Muscle of arm (tissue), 12 donors: ENCODE measurements around the gene KASH5. TPM values are rescaled to one million over a fixed set of nuclear protein-coding genes. Genes with fewer than 3 reads are reported as not detected.

Experiments
- DNase-seq: peaks from one replicate; pipeline ENCODE4 v3.0.0-alpha.2; 2013
- polyA plus RNA-seq, 12 donors: library from polyadenylated mRNA; unstranded; fragments of 120-200 nt; gene quantifications; one replicate each; pipeline ENCODE4 v1.2.1, GENCODE V29; 2013; ENCODE audit not compliant: insufficient read length in 12 of 12

The KASH5 gene
- polyA plus RNA-seq, 12 donors = 0.26 TPM; not detected in 11

DNA sequence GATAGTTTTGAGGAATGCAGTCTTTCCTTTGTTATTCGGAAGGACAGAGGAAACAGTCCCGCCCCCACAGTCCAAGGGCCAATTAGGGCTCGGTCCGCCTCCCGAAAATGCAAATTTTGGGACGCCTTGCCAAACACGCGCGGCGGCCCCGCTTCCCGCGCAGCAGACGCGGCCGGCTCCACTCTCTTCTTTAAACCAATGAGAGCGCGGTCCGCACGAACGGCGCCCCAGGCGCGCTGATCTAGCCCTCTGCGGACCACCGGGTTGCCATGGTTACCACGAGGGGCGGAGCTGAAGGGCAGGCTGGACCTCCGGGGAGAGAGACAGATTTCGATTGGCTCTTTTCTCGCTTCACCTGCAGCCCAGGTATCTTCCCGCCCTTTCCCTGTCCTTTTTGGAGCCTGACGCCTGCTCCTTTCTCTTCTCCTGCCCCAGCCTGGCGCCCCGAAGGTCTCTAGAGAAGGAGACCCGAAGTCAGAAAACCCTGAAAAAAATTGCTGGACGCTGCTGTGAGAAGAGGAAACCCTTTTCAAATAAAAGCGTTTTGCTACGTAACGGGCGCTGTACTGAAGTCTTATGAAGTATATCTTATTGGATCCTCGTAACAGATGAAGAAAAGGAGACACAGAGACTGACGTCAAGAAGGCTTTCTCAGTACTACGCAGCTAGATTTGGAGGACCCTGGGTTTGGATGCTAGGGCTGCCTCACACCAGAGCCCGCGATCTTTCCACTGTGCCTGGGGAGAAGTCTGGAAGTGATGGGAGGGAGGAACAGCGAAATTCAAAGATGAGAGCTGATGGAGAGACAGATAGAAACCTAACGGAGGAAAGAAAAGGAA is 33.2 kb downstream of the KASH5 start:
- DNase-seq = peak; percentile 65

DNA sequence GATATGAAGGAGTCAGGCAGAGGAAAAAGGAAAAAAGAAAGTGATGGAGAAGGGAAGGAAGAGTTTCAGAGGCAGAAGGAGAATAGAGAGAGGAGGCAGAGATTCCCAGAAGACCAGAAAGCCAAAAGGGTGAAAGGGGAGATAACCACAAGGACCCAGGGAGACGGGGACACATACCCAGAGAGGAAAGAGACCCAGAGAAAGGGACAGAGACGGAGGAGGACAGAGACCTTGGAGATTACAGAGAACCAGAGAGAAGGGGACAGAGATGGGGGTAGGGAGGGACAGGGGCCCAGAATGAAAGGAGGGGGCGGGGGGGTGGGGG is 33.8 kb downstream of the KASH5 start:
- DNase-seq = no peak

- no peak for DNase-seq
These were observed 34.5 kb downstream of the KASH5 start for GRCh38 chr19:49422407-49423070.

DNA sequence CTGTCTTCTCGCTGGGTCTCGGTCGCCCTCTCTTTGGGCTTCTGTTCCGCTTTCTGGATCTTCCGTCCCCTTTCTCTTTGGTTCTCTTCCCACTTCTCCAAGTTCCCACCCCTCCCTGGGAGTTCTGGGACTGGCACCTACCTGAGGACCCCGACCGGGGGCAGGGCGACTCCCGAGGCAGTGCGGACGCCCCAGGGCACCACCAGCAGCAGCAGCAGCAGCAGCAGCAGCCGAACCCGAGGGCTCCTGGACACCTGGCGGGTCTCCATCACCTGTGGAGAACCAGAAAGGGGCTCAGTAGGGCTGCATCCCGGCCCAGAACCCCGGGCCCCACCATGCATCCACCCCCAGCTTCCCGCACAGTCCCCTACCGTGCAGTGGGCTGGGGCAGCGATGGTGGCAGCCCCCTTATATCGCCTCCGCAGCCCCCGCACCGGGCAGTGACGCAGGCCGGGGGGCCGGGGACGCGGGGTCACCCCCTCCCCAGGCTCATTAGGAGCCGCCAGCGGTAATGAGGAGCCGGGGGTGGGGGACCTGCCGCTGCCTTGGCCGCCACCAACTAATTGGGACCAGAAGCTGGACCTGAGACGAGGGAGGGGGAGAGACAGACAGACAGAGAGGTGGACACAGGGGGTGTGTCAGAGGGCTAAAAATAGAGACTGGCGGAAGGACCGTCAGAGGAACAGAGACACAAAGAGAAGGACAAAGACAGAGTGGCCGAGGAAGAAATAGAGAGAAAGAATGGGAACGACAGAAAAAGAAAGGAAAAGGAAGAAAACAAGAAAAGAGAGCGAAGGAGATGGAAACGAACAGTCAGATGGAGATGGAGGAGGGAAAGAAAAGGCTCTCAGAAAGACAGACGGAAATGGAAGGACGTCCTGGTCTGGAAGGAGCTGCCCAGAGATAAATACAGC is 35.3 kb downstream of the KASH5 start, which contains the start of gene PTH2:
TSS of gene PTH2 (minus strand) at position 371 of the 914 bp plus-strand sequence. CDS start at position 269, 102 bp downstream.
- no peak for DNase-seq

- DNase-seq = no peak
These were observed 35.9 kb downstream of the KASH5 start for GRCh38 chr19:49423985-49424303.

DNA sequence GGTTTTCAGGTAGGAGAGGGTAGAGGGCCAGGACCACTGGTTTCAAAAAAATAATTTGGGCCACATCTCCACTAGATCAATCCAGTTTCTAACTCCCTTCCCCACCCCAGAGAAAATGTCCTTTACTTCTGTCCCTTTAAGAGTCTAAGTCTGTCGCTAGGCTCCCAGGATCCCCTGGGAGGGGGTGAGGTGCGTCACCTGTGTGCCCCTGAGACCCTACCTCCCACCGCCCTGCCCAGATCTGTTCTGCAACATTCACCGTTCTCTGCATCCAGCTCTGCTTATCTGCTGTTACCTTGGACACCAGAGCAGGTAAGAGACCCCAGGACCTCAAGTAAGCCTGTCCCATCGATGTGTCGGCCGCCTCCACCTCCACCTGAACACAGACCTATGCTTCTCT is 37.1 kb downstream of the KASH5 start, which contains the start of gene GFY:
TSS of gene GFY (plus strand) at position 211 of the 400 bp plus-strand sequence. CDS start 1,043 bp downstream, outside the sequence.
- no peak for DNase-seq

DNA sequence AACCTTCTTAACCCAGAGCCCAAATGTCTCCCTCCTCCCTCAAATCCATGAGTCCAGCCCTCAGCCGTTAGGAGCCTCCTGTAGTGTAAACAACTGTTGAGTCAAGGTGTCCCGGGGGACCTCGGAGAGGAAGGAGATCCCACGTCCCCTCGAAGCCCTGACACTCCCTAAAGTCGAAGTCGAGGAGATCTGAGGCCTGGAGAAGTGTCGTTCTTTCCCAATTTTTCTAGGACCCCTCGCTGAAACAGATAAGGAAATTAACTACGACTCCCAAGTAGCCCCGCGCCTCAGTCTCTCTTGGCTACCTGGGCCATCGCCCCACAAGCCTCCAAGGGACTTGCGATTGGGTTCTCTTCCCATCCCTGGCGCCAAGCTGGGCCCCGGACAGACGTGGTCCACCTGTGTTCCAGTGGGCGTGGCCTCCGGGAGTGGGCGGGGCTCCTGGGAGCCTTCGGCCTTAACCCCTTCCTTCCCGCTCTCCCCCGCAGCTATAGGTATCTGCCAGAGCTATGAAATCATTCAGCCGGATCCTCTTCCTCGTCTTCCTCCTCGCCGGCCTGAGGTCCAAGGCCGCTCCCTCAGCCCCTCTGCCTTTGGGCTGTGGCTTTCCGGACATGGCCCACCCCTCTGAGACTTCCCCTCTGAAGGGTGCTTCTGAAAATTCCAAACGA is 38.0 kb downstream of the KASH5 start:
- DNase-seq = no peak

GRCh38 chr19:49427339-49427738 is 39.3 kb downstream of the KASH5 start:
- DNase-seq = no peak

GRCh38 chr19:49427855-49428546 is 40.0 kb downstream of the KASH5 start:
- DNase-seq = no peak

DNA sequence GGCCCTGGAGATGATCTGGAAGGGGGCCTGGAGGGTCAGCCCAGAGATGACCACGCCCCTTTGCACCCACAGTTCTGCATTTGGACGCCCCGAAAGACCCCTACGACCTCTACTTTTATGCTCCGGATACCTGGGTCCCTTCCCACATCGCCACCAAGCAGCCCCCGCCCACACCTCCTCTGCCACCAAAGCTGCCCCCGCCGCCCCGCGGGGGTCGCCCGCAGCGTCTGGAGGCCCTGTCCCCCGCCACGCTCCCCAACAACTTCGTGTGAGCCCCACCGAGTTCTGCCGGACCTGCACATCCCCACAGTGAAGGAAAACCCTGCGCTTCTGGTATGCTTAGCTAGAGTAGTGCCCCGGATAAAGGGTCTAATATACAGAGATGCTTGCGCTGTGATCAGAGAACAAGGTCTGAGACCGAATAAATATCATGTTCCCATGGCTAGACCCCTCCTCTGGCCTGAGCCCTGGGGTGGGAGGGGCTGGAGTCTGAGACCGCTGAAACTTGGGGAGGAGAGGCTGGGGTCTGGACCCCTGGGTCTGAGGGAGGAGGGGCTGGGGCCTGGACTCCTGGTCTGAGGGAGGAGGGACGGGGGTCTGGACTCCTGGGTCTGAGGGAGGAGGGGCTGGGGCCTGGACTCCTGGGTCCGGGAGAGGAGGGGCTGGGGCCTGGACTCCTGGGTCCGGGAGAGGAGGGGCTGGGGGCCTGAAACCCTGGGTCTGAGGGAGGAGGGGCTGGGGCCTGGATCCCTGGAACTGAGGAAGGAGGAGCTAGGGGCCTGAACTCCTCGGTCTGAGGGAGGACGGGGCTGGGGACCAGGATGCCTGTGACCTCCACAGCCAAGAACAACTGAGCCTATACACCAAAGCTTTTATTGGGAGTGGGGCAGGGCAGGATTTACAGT is 40.8 kb downstream of the KASH5 start:
- no peak for DNase-seq

DNA sequence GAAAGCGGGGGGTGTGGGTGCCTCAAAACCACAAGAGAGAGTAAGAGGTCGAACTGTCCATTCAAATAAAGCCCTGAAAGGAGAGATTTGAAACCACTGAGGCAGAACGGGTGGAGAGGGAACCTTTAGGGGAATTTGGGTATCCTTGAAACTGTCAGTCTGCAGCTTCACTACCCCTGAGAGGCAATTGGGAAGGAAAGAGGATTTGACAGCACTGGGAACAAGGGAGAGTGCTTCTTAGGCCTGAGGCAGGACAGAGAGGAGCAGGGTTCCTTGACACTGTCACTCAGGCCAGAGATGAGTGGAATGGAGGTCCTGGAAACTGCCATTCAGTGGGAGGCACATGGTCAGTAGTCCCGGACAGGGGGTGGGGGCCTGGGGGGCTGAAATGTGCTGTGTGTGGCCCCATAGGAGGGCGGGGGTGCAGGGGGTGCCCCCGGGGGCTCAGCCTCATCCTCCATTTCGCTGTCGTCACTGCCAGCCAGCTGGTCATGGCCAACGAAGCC is 42.2 kb downstream of the KASH5 start:
- no peak for DNase-seq

- DNase-seq = no peak
These were observed 42.8 kb downstream of the KASH5 start for GRCh38 chr19:49430678-49431329.

DNA sequence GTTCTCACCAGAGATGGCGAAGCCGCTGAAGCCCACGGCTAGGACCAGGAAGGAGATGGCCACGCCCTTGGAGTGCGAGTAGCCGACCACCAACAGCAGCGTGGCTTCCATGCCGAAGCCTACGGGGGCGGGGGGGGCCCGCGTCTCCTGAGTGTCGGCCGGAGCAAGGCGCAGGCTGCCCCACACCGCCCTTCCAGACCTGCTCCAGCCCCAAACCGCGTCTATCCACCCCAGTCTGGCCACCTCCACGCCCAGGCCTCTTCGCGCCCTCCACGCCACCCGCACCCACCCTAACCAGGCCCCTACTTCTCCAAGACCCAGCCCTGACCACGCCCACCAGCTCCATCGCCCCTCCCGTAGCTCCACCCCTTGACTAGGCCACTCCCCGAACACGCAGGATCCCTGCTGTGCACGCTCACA is 43.3 kb downstream of the KASH5 start:
- no peak for DNase-seq

- DNase-seq = no peak
These were observed 44.4 kb downstream of the KASH5 start for GRCh38 chr19:49432141-49433073.

DNA sequence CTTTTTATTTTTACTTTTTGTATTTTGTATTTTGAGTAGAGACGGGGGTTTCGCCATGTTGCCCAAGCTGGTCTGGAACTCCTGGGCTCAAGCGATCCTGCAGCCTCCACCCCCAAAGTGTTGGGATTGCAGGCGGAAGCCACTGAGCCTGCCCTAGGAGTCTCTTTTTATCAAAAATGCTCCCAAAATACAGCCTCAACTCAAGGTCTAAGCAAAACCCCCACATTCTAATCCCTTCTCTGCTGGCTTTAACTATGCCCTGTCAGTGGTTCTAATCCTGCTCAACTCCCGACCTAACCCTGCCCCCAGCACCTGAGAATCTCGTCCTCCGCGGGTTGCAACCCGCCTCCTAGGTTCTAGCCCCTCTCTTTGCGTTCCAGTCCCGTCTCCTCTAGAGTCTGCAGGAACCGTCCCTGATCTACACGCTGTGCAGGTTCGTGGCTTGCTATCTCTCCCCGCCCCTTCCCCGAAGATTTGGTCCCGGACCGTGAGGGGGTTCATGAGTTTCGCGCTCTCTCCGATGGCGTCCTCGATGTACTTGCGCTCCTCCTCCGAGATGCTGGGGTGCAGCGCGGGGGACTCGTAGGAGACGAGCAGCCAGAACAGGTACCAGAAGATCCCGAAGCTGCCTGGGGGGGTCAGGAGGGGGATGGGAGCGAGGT is 45.3 kb downstream of the KASH5 start:
- no peak for DNase-seq

- DNase-seq = no peak
These were observed 47.0 kb downstream of the KASH5 start for GRCh38 chr19:49434907-49435583.

GRCh38 chr19:49435670-49436069 is 47.6 kb downstream of the KASH5 start:
- no peak for DNase-seq
